ENCODE measurements around the gene CNTNAP5.

The CNTNAP5 gene

DNA sequence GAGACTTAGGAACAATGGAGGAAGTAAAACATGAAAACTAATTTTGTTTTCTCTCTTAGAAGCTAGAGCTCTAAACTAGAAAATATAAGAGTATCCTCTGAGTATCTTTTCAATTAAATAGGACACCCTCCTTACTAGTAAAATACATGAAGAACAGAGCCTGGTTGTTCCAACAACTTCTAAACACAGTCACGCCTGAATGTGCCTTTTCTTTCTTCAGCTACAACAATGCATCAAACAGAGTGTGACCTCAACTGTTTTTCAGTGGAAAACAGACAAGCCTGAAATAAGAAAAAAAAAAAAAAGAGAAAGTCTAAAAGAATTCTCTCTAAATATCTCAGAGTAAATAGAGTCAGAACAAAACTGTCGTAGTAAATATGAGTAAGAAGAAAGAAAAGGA, 928.8 kb downstream of the CNTNAP5 start:
- DNase-seq: no peak

DNA sequence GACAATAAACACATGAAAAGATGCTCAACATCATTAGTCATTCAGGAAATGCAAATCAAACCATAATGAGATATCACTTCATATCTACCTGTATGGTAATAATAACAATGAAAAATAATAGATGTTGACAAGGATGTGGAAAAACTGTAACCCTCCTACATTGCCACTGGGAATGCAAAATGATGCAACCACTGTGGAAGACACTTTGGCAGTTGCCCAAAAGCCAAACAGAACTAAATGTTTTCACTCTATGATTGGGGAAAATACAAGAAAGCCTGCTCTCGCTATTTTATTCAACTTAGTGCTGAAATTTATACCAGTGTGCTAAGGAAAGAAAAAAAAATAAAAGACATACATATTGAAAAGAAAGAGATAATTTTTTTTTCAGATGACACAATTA, 934.5 kb downstream of the CNTNAP5 start:
- no peak for DNase-seq

DNA sequence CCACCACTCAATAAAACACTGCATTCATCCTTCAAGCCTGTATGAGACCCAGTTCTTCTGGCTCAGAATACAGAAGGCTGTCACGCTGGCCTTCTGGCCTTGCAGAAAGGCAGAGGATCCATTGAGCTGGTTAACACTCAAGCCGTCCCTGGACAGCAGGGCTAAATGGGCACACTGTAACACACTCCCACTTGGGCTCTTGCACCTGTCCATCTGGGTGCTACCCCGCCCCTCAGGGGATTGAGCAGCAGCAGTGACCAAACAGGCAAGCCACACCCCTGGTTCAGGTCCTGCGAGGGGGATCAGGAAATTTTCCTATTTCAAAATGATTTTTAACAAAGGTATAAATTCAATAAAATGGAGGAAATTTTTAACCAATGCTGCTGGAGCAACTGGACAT, 936.0 kb downstream of the CNTNAP5 start:
- DNase-seq: no peak
